Measurements from ENCODE around the gene COL24A1.

DNA sequence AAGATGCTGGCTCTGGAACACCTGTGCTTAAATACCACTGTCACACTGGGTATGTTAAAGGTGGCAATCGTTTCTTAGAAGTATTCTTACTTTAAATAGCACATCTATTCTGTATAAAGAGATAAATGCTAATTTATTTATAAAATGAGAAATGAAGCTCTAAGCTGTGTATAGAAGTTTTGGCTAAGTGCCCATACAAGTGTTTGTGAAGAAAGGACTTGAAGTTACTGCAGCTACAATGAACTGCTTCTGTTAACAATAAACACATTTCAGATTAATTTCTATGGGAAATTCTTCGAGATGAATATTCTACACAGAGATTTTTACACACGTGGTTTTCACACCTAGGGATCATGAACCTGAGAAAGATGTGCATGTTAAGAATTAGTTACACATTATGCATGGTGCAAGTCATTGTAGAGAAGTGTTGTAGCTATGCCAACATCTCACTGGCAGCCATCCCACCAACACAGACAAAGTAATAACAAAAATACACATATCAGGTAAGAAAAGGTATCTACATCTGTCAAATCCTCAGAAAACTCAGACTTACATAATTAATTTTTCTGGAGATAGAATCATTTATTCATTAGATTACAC lies 16.2 kb downstream of the COL24A1 start:
- TF ChIP-seq POLR2A (IDR thresholded peaks at IDR 0.05) (no peak), CTCF (IDR thresholded peaks at IDR 0.05 in 8 of 11, conservative IDR thresholded peaks at IDR 0.05 in 3 of 11) (no peak)
